SK-N-SH (cell line): Measurements from ENCODE around the gene RNASEH2B. TPM values are rescaled to one million over a fixed set of nuclear protein-coding genes. Genes with fewer than 3 reads are reported as not detected.

Experiments
- CTCF ChIA-PET: fragments of 300-600, 350-600 bp; formaldehyde crosslinking; extraction: SDS; loops from one replicate; lab custom pipeline; 2021; lab: Yijun Ruan, JAX
- POLR2A ChIA-PET: fragments of 350-600 bp; sonication (Branson Sonifier 250); formaldehyde crosslinking; extraction: SDS; loops from one replicate; lab custom pipeline; 2020; ENCODE audit warnings: antibody characterized with exemption, inconsistent platforms; lab: Yijun Ruan, JAX
- DNase-seq: peaks from one replicate; pipeline ENCODE4 v3.0.0; 2012
- H2AFZ ChIP-seq: fragments of 200-600 bp; sonication (generic); 2 replicates; pipeline ENCODE4 v1.8.1; 2016; ENCODE audit warnings: antibody characterized with exemption, mild to moderate bottlenecking, low read depth
- H3F3A ChIP-seq: fragments of 200-600 bp; sonication (generic); replicated peaks from 2 replicates; pipeline ENCODE3; 2016; ENCODE audit warnings: antibody characterized with exemption, mild to moderate bottlenecking; ENCODE audit not compliant: insufficient read depth
- H3K27ac ChIP-seq, 2 experiments: fragments of 200-500 bp in 1 of 2; fragments of 200-600 bp in 1 of 2; sonication (Bioruptor generic) in 1 of 2; sonication (generic), shearing (Covaris generic) in 1 of 2; 2 replicates each; pipeline versions ENCODE4 v1.5.1 to v1.6.1; 2014 to 2016; ENCODE audit warnings: low read depth in 2 of 2, inconsistent platforms in 1 of 2, low read length in 1 of 2, mild to moderate bottlenecking in 1 of 2, mixed read lengths in 1 of 2
- H3K27me3 ChIP-seq: fragments of 200-600 bp; sonication (generic), shearing (Covaris generic); 2 replicates; pipeline ENCODE4 v1.6.1; 2016; ENCODE audit warnings: mixed run types; ENCODE audit not compliant: insufficient read depth
- H3K36me3 ChIP-seq, 2 experiments: fragments of 200-500 bp in 1 of 2; fragments of 200-600 bp in 1 of 2; sonication (Bioruptor generic) in 1 of 2; sonication (generic) in 1 of 2; replicated peaks in 1 of 2; 2 replicates each; pipeline versions ENCODE3 to v1.5.1; 2014 to 2016; ENCODE audit warnings: low read length in 1 of 2, mild to moderate bottlenecking in 1 of 2; ENCODE audit not compliant: insufficient read depth in 2 of 2, control insufficient read depth in 1 of 2
- H3K4me1 ChIP-seq, 2 experiments: fragments of 200-500 bp in 1 of 2; fragments of 200-600 bp in 1 of 2; sonication (Bioruptor generic) in 1 of 2; sonication (generic), shearing (Covaris generic) in 1 of 2; 2 replicates each; pipeline versions ENCODE4 v1.5.1 to v1.6.1; 2014 to 2016; ENCODE audit warnings: low read depth in 1 of 2, low read length in 1 of 2, mixed run types in 1 of 2; ENCODE audit not compliant: insufficient read depth in 2 of 2, control insufficient read depth in 1 of 2
- H3K4me2 ChIP-seq: fragments of 200-600 bp; sonication (generic), shearing (Covaris generic); 2 replicates; pipeline ENCODE4 v1.6.1; 2017; ENCODE audit warnings: mixed run types
- H3K4me3 ChIP-seq, 2 experiments: fragments of 200-500 bp in 1 of 2; fragments of 200-600 bp in 1 of 2; sonication (Bioruptor generic) in 1 of 2; sonication (generic), shearing (Covaris generic) in 1 of 2; 2 replicates each; pipeline versions ENCODE4 v1.5.1 to v1.8.1; 2014 to 2016; ENCODE audit warnings: low read depth in 2 of 2, inconsistent platforms in 1 of 2, low read length in 1 of 2, mild to moderate bottlenecking in 1 of 2, mixed read lengths in 1 of 2, moderate library complexity in 1 of 2
- H3K79me2 ChIP-seq: fragments of 200-600 bp; sonication (generic); 2 replicates; pipeline ENCODE4 v1.8.1; 2017; ENCODE audit warnings: mild to moderate bottlenecking; ENCODE audit not compliant: insufficient read depth
- H3K9ac ChIP-seq: fragments of 200-600 bp; sonication (generic); 2 replicates; pipeline ENCODE4 v1.6.1; 2017; ENCODE audit warnings: mixed run types
- H3K9me2 ChIP-seq: fragments of 200-600 bp; sonication (generic); 2 replicates; pipeline ENCODE4 v1.6.1; 2017; ENCODE audit warnings: mixed run types
- H3K9me3 ChIP-seq: fragments of 200-600 bp; sonication (generic); 2 replicates; pipeline ENCODE4 v1.6.1; 2017; ENCODE audit warnings: mixed run types, mild to moderate bottlenecking, moderate library complexity
- H4K20me1 ChIP-seq: fragments of 200-600 bp; sonication (generic); 2 replicates; pipeline ENCODE4 v1.6.1; 2017; ENCODE audit warnings: mild to moderate bottlenecking, mixed run types; ENCODE audit not compliant: insufficient read depth
- EP300 ChIP-seq, 2 experiments: IDR thresholded peaks; 2 replicates each; pipeline versions ENCODE4 v1.4.0 to v1.6.1; 2012; ENCODE audit warnings: borderline replicate concordance in 1 of 2, low read depth in 1 of 2, low read length in 1 of 2
- FOXJ3 ChIP-seq: sonication (generic); formaldehyde crosslinking; IDR thresholded peaks from 2 replicates; pipeline ENCODE4 v1.5.1; 2020; ENCODE audit warnings: mild to moderate bottlenecking, missing genetic modification reagents
- FOXM1 ChIP-seq: IDR thresholded peaks from 2 replicates; pipeline ENCODE4 v1.4.0; 2012; ENCODE audit warnings: low read depth, mild to moderate bottlenecking
- TAF1 ChIP-seq: IDR thresholded peaks from 2 replicates; pipeline ENCODE4 v1.6.1; 2012; ENCODE audit warnings: low read depth, mild to moderate bottlenecking, low read length, moderate library complexity, borderline replicate concordance
- WGBS: methylation state at CpG from one replicate; pipeline ENCODE4 v1.1.6; 2017; ENCODE audit warnings: low lambda C conversion rate; 5-methylcytosine and 5-hydroxymethylcytosine counted together
- polyA plus RNA-seq, 3 experiments: library from polyadenylated mRNA; depleted of rRNA; stranded (reverse); fragments of >200 nt; gene quantifications; 2 replicates each; pipeline ENCODE4 v1.2.3, GENCODE V29; 2012
- TF ChIP-seq, protein P1 (sequence below): fragments of 150-350 bp; IDR thresholded peaks from 2 replicates; pipeline ENCODE4 v1.6.1; 2016; ENCODE audit warnings: mild to moderate bottlenecking, low read depth, low read length

Gene RNASEH2B
- polyA plus RNA-seq, 1 of the 3 experiments (the other 2 are of a cell fraction) = 13.0 TPM

DNA sequence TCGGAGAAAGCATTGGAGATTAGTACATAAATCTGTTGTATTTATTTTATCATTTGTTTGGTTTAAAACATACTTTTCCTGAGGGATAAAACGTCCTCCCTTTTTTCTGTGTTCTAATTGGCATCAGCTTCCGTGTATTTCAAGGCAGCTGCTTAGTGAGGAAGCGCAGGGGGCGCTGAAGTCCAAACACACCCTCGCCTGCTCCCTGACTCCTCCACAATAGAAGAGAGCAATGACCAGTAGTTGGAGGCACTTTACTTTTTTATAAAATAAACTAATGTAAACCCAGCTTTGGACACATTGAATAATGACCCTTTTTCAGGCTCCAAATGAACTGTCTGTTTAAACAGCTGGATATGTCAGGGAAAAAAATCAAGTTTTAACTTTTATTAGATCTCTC is 79.9 kb downstream of the RNASEH2B start (continued):
- TF ChIP-seq EP300 (IDR thresholded peaks at IDR 0.05; ENCODE audit: borderline replicate concordance in 1 of 2, low read depth in 1 of 2, low read length in 1 of 2) = no peak

DNA sequence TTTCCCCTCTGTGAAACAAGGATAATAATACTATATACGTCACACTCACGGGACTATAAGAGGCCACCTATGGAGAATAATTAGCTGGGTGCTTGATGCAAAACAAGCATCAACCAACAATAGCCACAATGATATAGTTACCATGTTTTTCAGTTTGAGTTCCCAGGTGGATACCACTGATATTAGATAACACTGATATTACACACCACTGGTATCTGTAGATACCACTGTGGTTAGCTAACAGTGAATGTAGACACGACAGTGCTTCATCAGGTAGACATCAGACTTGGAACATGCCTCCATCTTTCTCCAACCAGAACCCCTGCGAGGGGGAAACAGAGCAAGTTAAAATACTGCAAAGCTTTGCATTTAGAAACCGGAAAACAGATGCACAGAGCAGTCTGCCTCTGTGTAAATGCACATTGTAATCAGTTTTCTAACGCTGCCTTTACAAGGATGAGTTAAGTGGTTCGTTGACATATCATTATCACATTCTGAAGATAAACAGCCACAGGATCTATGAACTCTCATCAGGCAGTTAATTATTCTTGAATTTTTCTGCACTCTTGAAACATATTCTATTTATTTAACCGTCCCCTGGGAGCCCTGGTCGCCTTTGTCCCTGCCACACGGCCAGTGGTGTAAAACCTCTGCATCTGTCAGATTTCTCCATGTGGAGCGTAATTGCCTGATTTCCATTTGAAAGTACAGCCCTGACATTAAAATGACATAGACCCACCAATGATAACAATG is 80.7 kb downstream of the RNASEH2B start:
- Histone ChIP-seq H3K4me1 (no peaks in the 10 kb centered on the region; a peak in 1 of 4 replicates), H3K9me3 (no peaks in the 10 kb centered on the region), H3K79me2 (no peaks in the 10 kb centered on the region), H3K4me3 (no peak overlapping the region)
- POLR2A ChIA-PET = no interaction called here
- WGBS = 58% methylated on average over 11 of the region's 11 CpGs
- TF ChIP-seq FOXM1 = no peak
- TF ChIP-seq FOXJ3 = no peak
- TF ChIP-seq, all 33 proteins: peak for 0
- CTCF ChIA-PET = interaction anchor here (1.0 to 1.8 kb wide), 6 partner anchors 9 to 983 kb away, joined by 3 to 6 read pairs (median 3); no protein-coding TSS in a partner anchor
- H3K27me3 ChIP-seq = no peaks in the 10 kb centered on the region
- H3K27ac ChIP-seq = no peak overlapping the region
- H3K4me2 ChIP-seq = no peak overlapping the region
- no peaks in the 10 kb centered on the region for H3K9me2 ChIP-seq
- H2AFZ ChIP-seq = no peak overlapping the region
- no peak overlapping the region for H3K9ac ChIP-seq
- no peak for DNase-seq
- no peaks in the 10 kb centered on the region for H4K20me1 ChIP-seq
- no peaks in the 10 kb centered on the region for H3K36me3 ChIP-seq
- no peaks in the 10 kb centered on the region for H3F3A ChIP-seq

DNA sequence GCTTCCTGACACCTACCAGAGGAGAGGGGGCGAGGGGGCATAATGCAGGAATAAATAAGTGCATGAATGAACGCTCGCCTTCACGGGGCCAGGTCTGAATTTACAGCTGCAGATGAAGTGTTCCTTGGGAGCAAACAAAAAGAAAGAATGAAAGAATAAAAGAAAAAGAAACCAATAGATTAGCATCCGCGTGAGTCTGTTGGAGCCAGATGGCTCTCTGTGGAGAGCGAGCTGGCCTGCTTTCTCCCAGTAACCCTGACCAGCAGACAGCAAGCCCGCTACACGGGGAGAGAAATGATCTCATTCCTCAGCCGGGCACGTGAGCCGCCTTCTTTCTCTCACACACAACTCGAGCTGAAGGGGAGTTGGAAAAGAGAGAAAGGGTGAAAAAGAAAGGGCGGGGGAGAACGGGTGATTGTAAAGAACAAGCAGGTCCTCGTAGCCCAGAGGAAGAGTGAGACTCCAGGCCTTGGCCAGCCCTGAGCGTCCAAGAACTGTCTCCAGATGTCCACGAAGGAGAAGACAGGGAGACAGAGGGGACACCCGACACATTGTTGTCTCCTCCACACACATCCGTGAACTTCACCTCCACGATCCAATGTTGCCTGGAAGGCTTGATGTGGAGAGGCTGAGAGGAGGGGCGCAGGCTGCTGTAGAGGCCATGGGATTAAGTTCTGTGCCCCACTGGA is 81.4 kb downstream of the RNASEH2B start:
- H3K4me3 ChIP-seq = no peak overlapping the region
- POLR2A ChIA-PET = no interaction called here
- H3K27me3 ChIP-seq = no peaks in the 10 kb centered on the region
- no peaks in the 10 kb centered on the region for H3K9me2 ChIP-seq
- no peaks in the 10 kb centered on the region for H3F3A ChIP-seq
- no peak overlapping the region for H3K4me2 ChIP-seq
- TF ChIP-seq, protein P1, sequence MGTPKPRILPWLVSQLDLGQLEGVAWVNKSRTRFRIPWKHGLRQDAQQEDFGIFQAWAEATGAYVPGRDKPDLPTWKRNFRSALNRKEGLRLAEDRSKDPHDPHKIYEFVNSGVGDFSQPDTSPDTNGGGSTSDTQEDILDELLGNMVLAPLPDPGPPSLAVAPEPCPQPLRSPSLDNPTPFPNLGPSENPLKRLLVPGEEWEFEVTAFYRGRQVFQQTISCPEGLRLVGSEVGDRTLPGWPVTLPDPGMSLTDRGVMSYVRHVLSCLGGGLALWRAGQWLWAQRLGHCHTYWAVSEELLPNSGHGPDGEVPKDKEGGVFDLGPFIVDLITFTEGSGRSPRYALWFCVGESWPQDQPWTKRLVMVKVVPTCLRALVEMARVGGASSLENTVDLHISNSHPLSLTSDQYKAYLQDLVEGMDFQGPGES = no peak
- TF ChIP-seq TAF1 = no peak
- TF ChIP-seq, all 33 proteins: peak for 0
- 76% methylated on average over 22 of the region's 22 CpGs for WGBS
- Histone ChIP-seq H3K36me3 (no peaks in the 10 kb centered on the region), H3K9ac (no peak overlapping the region), H4K20me1 (no peaks in the 10 kb centered on the region), H3K9me3 (no peaks in the 10 kb centered on the region), H3K27ac (no peak overlapping the region), H3K79me2 (no peaks in the 10 kb centered on the region), H2AFZ (no peak overlapping the region), H3K4me1 (no peaks in the 10 kb centered on the region; a peak in 1 of 4 replicates)
- CTCF ChIA-PET = no interaction called here
- peak; percentile 34 for DNase-seq
